ENCODE results near the gene GJA8.
A peak's percentile ranks its signal among the peaks of the same experiment; 100 is the strongest.

The GJA8 gene

DNA sequence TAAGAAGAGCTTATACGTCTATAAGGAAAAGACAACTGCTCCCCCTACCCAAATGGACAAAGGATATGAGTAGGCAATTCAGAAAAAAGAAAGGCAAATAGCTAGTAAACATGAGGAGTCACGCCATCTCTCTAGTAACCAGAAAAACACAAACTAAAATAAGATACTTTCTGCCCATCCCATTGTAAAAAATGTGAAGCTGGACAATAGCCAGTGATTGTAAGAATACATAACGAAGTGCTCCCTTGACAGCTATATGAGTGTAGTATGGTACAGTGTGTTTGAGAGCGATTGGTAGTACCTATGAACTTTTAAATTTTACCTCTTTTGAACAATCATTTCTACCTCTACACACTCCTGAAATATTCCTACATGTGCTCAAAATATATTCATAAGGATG lies 7.5 kb upstream of the GJA8 start:
- Histone ChIP-seq H3K4me2 (ENCODE audit: low read length) (no peak overlapping the region), H3K14ac (ENCODE audit: low read length) (no peak overlapping the region), H2AFZ (ENCODE audit: insufficient read depth, low read length, poor library complexity) (no peak overlapping the region), H2BK5ac (ENCODE audit: low read depth, low read length, poor library complexity) (no peak overlapping the region), H3K27ac (ENCODE audit: low read depth, low read length) (no peak overlapping the region), H3K4me3 (ENCODE audit: low read depth, low read length) (no peak overlapping the region), H4K8ac (ENCODE audit: low read depth, low read length) (no peak overlapping the region), H4K91ac (ENCODE audit: low read depth, low read length) (no peak overlapping the region), H3K9ac (ENCODE audit: low read length) (no peak overlapping the region), H3K79me1 (ENCODE audit: low read length) (no peaks in the 10 kb centered on the region), H3K4ac (ENCODE audit: low read depth, low read length) (no peak overlapping the region), H3K9me3 (ENCODE audit: insufficient read depth, low read depth, low read length) (no peaks in the 10 kb centered on the region), H3K36me3 (ENCODE audit: control insufficient read depth in 1 of 2, insufficient read depth in 2 of 2, low read length in 2 of 2) (no peaks in the 10 kb centered on the region), H2AK5ac (ENCODE audit: low read length) (no peak overlapping the region), H2BK12ac (ENCODE audit: low read length) (no peak overlapping the region), H3K4me1 (ENCODE audit: control insufficient read depth in 1 of 2, insufficient read depth in 2 of 2, low read length in 2 of 2) (no peaks in the 10 kb centered on the region), H3K79me2 (ENCODE audit: control insufficient read depth, insufficient read depth, low read length, poor library complexity) (no peaks in the 10 kb centered on the region), H2BK120ac (ENCODE audit: insufficient read depth, low read length, poor library complexity) (no peak overlapping the region), H3K27me3 (ENCODE audit: insufficient read depth, low read length) (no peaks in the 10 kb centered on the region), H3K18ac (ENCODE audit: low read length) (no peak overlapping the region), H4K12ac (ENCODE audit: low read depth, low read length) (no peak overlapping the region), H3K23ac (ENCODE audit: low read length) (no peak overlapping the region)
- no CpG with 5 or more reads among the region's 4 CpGs for WGBS (ENCODE audit: extremely low coverage, insufficient coverage, insufficient read length)
- DNase-seq = no peak

GRCh38 chr1:147897029-147897752 lies 5.4 kb upstream of the GJA8 start:
- H3K9me3 ChIP-seq (ENCODE audit: insufficient read depth, low read depth, low read length) = no peaks in the 10 kb centered on the region
- no CpG with 5 or more reads among the region's 8 CpGs for WGBS (ENCODE audit: extremely low coverage, insufficient coverage, insufficient read length)
- DNase-seq = no peak

GRCh38 chr1:147897789-147898188 lies 4.8 kb upstream of the GJA8 start:
- Histone ChIP-seq H3K79me2 (ENCODE audit: control insufficient read depth, insufficient read depth, low read length, poor library complexity) (no peaks in the 10 kb centered on the region), H2AK5ac (ENCODE audit: low read length) (no peak overlapping the region), H3K4me1 (ENCODE audit: control insufficient read depth in 1 of 2, insufficient read depth in 2 of 2, low read length in 2 of 2) (no peaks in the 10 kb centered on the region), H4K8ac (ENCODE audit: low read depth, low read length) (no peak overlapping the region), H3K9ac (ENCODE audit: low read length) (no peak overlapping the region), H3K23ac (ENCODE audit: low read length) (no peak overlapping the region), H3K27ac (ENCODE audit: low read depth, low read length) (no peak overlapping the region), H3K36me3 (ENCODE audit: control insufficient read depth in 1 of 2, insufficient read depth in 2 of 2, low read length in 2 of 2) (no peaks in the 10 kb centered on the region), H3K9me3 (ENCODE audit: insufficient read depth, low read depth, low read length) (no peaks in the 10 kb centered on the region), H3K4me3 (ENCODE audit: low read depth, low read length) (no peak overlapping the region), H4K12ac (ENCODE audit: low read depth, low read length) (no peak overlapping the region), H2BK12ac (ENCODE audit: low read length) (no peak overlapping the region), H2BK5ac (ENCODE audit: low read depth, low read length, poor library complexity) (no peak overlapping the region), H2BK120ac (ENCODE audit: insufficient read depth, low read length, poor library complexity) (no peak overlapping the region), H3K14ac (ENCODE audit: low read length) (no peak overlapping the region), H3K18ac (ENCODE audit: low read length) (no peak overlapping the region), H4K91ac (ENCODE audit: low read depth, low read length) (no peak overlapping the region), H2AFZ (ENCODE audit: insufficient read depth, low read length, poor library complexity) (no peak overlapping the region), H3K27me3 (ENCODE audit: insufficient read depth, low read length) (no peaks in the 10 kb centered on the region), H3K4ac (ENCODE audit: low read depth, low read length) (no peak overlapping the region), H3K4me2 (ENCODE audit: low read length) (no peak overlapping the region), H3K79me1 (ENCODE audit: low read length) (no peaks in the 10 kb centered on the region)
- no peak for DNase-seq
- no CpG with 5 or more reads among the region's 4 CpGs for WGBS (ENCODE audit: extremely low coverage, insufficient coverage, insufficient read length)

More at GRCh38 chr1:147897029-147897752, 5.4 kb upstream of the GJA8 start:
- H3K4ac ChIP-seq (ENCODE audit: low read depth, low read length) = no peak overlapping the region
- no peaks in the 10 kb centered on the region for H3K79me2 ChIP-seq (ENCODE audit: control insufficient read depth, insufficient read depth, low read length, poor library complexity)
- no peak overlapping the region for H3K14ac ChIP-seq (ENCODE audit: low read length)
- no peak overlapping the region for H3K18ac ChIP-seq (ENCODE audit: low read length)
- H3K27ac ChIP-seq (ENCODE audit: low read depth, low read length) = no peak overlapping the region
- no peaks in the 10 kb centered on the region for H3K27me3 ChIP-seq (ENCODE audit: insufficient read depth, low read length)
- H4K8ac ChIP-seq (ENCODE audit: low read depth, low read length) = no peak overlapping the region
- no peak overlapping the region for H2BK12ac ChIP-seq (ENCODE audit: low read length)
- H4K12ac ChIP-seq (ENCODE audit: low read depth, low read length) = no peak overlapping the region
- no peak overlapping the region for H3K4me2 ChIP-seq (ENCODE audit: low read length)
- no peak overlapping the region for H2BK5ac ChIP-seq (ENCODE audit: low read depth, low read length, poor library complexity)
- H2AFZ ChIP-seq (ENCODE audit: insufficient read depth, low read length, poor library complexity) = no peak overlapping the region
- H3K4me3 ChIP-seq (ENCODE audit: low read depth, low read length) = no peak overlapping the region
- H2AK5ac ChIP-seq (ENCODE audit: low read length) = no peak overlapping the region
- H3K23ac ChIP-seq (ENCODE audit: low read length) = no peak overlapping the region
- no peaks in the 10 kb centered on the region for H3K79me1 ChIP-seq (ENCODE audit: low read length)
- H3K36me3 ChIP-seq (ENCODE audit: control insufficient read depth in 1 of 2, insufficient read depth in 2 of 2, low read length in 2 of 2) = no peaks in the 10 kb centered on the region
- H2BK120ac ChIP-seq (ENCODE audit: insufficient read depth, low read length, poor library complexity) = no peak overlapping the region
- no peak overlapping the region for H4K91ac ChIP-seq (ENCODE audit: low read depth, low read length)
- H3K9ac ChIP-seq (ENCODE audit: low read length) = no peak overlapping the region
- no peaks in the 10 kb centered on the region for H3K4me1 ChIP-seq (ENCODE audit: control insufficient read depth in 1 of 2, insufficient read depth in 2 of 2, low read length in 2 of 2)

DNA sequence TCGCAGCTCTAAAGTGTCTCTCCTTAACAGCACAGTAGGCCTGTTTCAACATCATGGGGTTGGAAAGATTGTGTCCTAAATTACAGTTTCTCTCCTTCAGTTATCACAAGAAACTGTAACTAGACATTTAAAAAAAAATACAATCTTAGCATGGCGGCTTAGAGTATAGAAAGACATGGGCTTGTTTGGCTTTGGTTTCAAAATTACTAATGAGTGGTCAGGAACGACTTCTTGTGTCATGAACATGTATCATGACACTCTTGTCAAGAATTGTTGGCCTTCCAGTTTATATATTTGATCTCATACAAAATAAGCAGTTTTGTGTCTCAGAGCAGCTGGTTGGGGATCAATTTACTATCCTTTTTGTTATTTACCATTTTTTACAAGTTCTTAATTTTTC lies 2.1 kb downstream of the GJA8 start:
- H3K4ac ChIP-seq (ENCODE audit: low read depth, low read length) = no peak overlapping the region
- no peaks in the 10 kb centered on the region for H3K9me3 ChIP-seq (ENCODE audit: insufficient read depth, low read depth, low read length)
- no peak overlapping the region for H3K14ac ChIP-seq (ENCODE audit: low read length)
- no peak overlapping the region for H4K91ac ChIP-seq (ENCODE audit: low read depth, low read length)
- H3K9ac ChIP-seq (ENCODE audit: low read length) = no peak overlapping the region
- no peak overlapping the region for H4K12ac ChIP-seq (ENCODE audit: low read depth, low read length)
- H3K4me3 ChIP-seq (ENCODE audit: low read depth, low read length) = no peak overlapping the region
- no CpG with 5 or more reads among the region's 3 CpGs for WGBS (ENCODE audit: extremely low coverage, insufficient coverage, insufficient read length)
- no peak overlapping the region for H2BK120ac ChIP-seq (ENCODE audit: insufficient read depth, low read length, poor library complexity)
- no peak overlapping the region for H2BK12ac ChIP-seq (ENCODE audit: low read length)
- no peaks in the 10 kb centered on the region for H3K27me3 ChIP-seq (ENCODE audit: insufficient read depth, low read length)
- H3K79me1 ChIP-seq (ENCODE audit: low read length) = no peaks in the 10 kb centered on the region
- peak in 1 of 2 donors; percentile 20 for DNase-seq
- H3K36me3 ChIP-seq (ENCODE audit: control insufficient read depth in 1 of 2, insufficient read depth in 2 of 2, low read length in 2 of 2) = no peaks in the 10 kb centered on the region
- H2BK5ac ChIP-seq (ENCODE audit: low read depth, low read length, poor library complexity) = no peak overlapping the region
- no peak overlapping the region for H3K18ac ChIP-seq (ENCODE audit: low read length)
- no peaks in the 10 kb centered on the region for H3K79me2 ChIP-seq (ENCODE audit: control insufficient read depth, insufficient read depth, low read length, poor library complexity)
- H3K4me1 ChIP-seq (ENCODE audit: control insufficient read depth in 1 of 2, insufficient read depth in 2 of 2, low read length in 2 of 2) = no peaks in the 10 kb centered on the region
- no peak overlapping the region for H3K4me2 ChIP-seq (ENCODE audit: low read length)
- no peak overlapping the region for H3K27ac ChIP-seq (ENCODE audit: low read depth, low read length)
- H3K23ac ChIP-seq (ENCODE audit: low read length) = no peak overlapping the region
- no peak overlapping the region for H4K8ac ChIP-seq (ENCODE audit: low read depth, low read length)
- H2AK5ac ChIP-seq (ENCODE audit: low read length) = no peak overlapping the region
- H2AFZ ChIP-seq (ENCODE audit: insufficient read depth, low read length, poor library complexity) = no peak overlapping the region
